ENCODE results near the gene IQCK.
A peak's percentile ranks its signal among the peaks of the same experiment; 100 is the strongest.

Gene IQCK

DNA sequence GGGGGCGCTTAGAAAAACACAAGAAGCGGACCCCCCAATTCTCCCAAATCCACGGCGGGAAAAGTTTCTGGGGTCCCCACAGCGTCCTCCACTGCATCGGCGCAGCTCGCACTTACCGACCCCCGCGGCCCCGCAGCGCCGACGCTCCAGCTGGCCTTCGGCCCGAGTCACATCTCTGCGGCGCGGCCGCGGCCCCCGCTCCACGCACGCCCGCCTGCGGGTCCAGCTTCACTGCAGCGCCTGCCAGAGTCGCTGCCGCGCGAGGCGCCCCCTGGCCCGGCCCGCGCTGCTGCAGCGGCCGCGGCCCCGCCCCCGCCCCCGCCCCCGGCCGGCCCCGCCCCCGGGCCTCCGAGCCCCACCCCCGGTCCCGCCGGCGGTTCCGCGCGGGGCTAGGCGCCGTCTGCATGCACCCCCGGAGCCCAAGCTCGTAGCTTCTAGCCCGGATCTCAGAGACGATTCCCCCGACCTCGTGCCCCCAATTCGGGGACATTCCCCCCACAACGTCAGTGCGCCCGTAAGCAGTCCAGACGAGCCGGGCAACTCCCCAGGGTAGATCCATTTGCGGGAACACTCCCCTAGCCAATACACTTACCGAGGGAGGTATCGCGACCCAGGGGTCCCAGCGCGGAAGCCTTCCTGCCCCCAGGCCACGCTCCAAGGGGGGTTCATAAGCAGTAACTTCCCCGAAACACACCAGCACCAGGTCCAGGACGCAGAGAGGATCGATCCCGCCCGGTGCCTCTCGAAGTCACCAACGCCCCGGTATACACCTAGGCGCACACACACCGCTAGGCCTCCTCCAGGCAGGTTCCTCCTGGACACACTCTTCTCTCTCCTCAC lies 166.8 kb downstream of the IQCK start, which contains the start of gene GPRC5B:
Gene GPRC5B (minus strand): TSS at position 238 of the 840 bp plus-strand sequence. CDS start 12,003 bp downstream, outside the sequence.
- DNase-seq (ENCODE audit: low spot score), result peak; percentile 89

DNA sequence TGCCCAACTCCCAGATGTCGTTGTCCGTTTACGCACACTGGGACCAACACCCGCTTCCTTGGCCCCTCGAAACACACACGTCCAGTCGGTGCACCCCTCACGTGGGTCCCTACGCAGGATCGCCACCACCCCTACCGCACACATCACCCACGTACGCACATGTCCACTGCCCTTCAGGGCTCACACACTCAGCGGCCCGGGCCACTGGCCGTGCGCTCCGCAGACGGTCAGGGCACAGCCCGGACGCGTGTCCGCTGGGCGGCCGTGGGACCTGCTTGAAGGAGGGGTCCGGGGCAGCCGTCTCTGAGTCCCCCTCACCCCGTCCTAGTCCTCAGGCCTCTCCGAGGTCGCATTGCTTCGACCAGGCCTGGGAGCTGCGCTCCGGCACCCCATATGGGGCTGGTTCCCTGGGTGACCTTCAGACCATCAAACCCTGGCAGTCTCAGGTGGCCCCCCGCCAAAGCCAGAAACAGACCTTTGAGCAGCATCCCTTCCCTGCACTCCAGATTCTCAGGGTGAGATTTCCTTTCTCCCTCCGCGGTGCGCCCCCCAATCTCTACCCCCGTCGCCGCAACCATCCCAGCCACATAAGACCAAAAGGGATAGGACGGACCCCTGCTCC lies 167.5 kb downstream of the IQCK start:
- no peak for DNase-seq (ENCODE audit: low spot score)

DNA sequence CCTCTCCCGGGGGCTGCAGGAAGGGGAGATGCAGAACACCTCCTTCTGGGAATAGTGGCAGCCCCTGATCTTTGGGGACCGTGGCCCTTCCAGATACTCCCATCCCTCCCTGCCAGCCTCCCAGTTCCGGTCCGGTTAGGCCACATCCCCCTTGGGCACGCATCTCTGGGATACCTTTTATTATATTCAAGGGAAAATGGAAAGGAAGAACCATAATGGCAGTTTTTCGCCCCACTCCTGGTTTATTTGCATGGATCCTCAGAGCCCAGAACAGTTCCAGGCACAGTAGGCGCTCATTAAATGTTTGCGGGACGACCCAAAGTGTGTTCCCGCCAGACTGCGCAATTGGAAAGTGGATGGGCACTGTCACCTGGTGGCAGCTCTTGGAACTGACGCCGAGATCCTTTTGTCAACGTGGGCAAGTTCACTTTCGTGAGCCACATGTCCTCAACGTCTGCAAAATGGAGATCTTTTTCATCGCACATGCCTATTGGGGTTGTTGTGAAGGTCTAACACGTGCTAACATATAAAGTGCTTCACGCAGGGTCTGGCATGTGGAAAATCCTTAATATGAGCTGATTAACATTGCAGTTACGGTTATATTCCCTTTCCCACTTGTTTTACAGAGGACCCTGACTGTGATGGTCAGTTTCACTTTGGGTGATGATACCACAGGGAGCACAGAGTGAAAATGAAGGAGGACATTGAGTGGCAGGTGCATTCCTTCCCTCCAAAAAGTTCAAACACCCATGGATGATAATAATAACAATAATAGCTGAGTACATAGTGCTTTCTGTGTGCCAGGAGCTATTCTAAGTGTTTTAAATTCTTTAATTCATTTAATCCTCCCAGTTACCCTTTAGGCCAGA lies 168.2 kb downstream of the IQCK start:
- DNase-seq (ENCODE audit: low spot score), result peak; percentile 74

DNA sequence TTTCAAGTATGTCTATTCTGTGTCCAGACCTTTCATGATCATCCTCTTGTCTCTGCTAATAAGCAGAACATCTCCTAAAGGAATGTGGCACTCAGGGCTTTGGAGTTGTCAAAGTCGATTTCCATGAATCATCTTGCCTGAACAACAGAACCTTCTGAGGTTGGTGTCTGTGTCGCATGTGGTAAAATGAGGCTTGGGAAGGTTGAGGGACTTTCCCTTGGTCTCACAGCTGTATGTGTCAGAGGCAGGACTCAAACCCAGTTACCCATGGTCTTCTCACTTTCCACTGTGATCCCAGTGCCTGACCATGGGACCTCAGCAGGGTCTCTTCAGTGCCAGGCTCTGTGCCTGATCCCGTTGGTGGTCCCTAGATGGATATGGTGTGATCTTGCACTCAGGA lies 170.8 kb downstream of the IQCK start:
- DNase-seq (ENCODE audit: low spot score), result no peak

DNA sequence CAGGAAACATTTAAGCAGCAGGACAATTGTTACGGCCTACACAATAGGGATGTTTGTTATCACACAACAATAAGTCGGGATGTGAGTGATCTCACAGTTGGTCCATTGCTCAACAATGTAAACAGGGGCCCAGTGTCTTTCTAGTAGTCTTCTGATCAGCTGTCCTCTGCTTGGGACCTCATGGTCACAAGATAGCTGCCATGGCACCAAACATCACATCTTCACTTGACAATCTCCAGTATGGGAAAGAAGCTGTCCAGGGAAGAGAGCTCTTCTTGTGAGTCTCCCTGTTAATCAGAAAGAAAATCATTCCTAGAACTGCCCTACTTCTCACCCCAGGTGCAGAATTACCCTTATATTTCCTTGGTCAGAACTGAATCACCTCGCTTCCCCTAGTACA lies 172.8 kb downstream of the IQCK start:
- DNase-seq (ENCODE audit: low spot score), result no peak

DNA sequence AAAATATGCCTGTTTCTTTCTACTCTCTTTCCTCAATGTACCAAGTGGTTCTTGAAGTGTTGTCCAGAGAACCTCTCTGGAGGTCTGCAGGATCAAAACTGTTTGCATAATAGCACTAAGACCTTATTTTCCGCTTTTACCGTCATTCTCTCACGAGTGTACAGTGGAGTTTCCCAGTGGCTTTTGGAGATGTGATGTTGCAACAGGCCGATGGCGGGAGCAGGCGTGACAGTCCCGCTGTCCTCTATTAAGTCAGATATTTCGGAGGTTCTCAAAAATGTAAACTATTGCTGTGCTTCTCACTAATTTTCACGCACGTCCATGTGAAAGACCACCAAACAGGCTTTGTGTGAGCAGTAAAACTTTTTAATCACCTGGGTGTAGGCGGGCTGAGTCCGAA lies 174.8 kb downstream of the IQCK start:
- no peak for DNase-seq (ENCODE audit: low spot score)

DNA sequence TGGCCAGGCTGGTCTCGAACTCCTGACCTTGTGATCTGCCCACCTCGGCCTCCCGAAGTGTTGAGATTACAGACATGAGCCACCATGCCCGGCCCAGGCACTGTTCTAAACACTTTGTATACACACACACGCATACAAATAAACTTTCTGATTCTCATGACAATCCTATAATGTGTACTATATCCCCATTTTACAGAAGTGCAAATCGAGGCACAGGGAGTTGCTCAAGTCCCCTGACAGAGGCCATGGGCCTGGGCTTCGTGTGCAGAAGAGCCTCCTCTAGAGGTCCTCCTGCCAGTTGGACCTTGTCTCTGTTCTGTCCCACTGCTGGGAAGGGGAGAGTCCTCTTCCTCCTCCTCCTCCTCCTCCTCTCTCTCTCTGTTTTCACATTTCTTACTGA lies 176.5 kb downstream of the IQCK start:
- DNase-seq (ENCODE audit: low spot score), result no peak

DNA sequence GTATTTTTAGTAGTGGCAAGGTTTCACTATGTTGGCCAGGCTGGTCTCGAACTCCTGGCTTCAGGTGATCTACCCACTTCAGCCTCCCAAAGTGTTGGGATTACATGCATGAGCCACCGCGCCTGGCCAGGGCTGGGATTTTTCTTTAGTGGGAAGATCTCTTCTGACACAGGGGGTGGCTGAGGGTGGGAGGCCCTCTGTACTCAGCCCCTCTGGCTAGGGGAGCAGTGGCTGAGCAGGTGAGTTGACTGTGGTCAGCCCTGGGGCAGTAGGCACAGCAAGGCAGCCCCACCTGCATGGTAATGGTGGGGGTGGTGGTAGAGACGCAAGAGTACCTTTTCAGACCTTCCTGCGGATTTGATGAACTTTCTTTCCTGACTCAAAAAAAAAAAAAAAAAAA lies 178.9 kb downstream of the IQCK start:
- no peak for DNase-seq (ENCODE audit: low spot score)

DNA sequence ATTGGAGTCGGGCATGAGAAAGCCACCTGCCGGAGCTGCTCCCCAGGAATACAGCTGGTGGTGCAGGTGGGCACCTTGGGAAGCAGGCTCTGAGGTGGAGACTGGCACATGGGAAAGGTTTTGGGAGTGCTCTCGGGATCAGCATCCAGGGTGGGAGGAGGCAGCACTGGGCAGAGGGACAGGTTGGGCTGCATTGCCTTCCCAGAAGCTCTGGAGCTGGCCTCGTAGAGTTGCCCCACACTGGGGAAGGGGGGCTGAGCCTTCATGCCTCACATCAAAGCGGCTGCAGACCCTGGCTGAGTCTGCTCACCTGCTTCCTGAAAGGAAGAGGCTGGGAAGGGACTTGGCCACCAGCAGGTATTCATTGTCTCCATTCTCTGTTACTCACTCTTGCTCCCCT lies 180.1 kb downstream of the IQCK start:
- no peak for DNase-seq (ENCODE audit: low spot score)

DNA sequence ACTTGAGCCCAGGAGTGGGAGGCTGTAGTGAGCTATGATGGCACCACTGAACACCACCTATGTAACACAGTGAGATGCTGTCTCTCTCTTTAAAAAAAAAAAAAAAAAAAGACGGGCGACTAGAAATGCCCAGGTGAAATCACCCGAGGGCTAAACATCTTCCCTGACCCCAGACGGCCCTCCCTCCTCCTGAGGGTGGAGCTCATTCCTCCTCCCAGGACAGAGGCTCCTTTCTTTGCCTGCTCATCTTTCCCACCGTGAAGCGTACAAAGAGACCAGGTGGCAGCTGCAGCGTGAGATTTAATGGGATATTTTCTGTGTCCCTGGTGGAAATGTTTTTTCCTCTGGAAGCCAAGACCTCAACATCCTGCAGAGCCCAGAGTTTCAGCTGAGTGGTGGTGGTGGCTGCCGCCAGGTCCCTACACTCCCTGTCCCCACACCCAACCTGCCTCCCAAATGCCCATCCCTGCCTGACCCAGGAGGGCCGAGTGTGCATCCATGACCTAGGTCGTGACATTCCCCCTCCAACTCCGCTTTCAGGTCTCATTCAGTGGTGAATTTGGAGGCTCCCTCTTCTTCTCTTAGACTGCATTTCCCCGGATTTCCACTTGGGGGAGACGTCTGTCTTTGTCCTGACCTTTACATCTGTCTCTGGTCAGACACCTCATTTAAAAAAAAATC lies 181.0 kb downstream of the IQCK start:
- DNase-seq (ENCODE audit: low spot score), result peak; percentile 52

DNA sequence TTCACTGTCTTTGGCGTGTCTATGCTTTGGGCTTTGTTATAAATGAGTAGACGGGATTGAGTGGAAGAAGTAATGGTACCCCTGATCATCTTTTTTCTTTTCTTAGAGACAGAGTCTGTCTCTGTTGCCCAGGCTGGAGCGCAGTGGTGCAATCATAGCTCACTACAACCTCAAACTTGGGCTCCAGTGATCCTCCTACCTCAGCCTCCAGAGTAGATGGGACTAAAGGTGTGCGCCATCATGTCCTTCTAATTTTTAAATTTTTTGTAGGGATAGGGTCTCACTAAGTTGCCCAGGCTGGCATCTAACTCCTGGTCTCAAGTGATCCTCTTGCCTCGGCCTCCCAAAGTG lies 181.5 kb downstream of the IQCK start:
- no peak for DNase-seq (ENCODE audit: low spot score)

DNA sequence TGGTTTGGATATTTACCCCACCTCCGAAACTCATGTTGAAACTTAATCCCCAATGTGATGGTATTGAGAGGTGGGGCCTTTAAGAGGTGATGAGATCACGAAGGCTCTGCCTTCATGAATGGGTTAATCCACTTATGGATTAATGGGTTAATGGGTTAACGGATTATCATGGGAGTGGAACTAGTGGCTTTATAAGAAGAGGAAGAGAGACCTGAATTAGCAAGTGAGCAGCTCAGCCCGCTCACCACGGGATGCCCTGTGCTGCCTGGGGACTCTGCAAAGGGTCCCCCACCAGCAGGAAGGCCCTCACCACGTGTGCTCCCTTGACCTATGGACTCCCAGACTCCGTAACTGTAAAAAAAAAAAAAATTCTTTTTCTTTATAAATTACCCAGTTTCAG lies 183.1 kb downstream of the IQCK start:
- no peak for DNase-seq (ENCODE audit: low spot score)

DNA sequence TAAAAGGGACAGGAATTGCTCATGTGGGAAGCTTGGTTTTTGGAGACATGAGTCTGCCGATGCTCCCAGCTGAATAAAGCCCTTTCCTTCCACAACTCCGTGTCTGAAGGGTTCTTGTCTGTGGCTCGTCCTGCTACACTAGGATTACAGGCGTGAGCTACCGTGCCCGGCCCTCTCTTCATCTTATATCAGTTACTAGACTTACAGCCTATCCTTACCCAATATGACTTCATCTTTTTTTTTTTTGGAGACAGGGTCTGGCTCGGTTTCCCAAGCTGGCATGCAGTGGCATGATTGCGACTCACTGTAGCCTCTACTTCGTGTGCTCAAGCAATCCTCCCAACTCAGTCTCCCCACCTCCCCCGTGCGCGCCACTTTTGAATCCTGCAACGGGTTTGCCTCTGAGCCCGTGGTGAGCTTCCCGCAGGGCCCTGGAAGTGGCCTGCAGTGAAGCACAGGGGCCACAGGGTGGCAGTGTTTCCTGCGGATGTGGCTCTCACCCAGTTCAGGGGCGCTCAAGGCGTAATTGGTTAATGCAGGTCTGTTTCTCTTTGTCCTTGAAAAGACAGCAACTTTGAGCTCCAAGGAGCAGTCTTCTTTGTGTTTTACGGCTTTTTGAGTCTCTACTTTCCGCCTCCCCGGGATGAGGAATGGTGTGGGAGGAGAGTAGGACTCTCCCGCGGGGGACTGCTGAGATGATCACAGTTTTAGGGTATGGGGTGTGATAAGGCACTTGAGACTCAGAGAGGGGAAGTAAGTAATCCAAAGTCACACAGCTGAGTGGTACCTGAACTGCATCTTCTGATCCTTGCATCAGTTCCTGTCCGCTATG lies 189.3 kb downstream of the IQCK start:
- DNase-seq (ENCODE audit: low spot score), result peak; percentile 86

Measured in D341Med (cell line).